ENCODE data around the gene BLOC1S6.

DNA sequence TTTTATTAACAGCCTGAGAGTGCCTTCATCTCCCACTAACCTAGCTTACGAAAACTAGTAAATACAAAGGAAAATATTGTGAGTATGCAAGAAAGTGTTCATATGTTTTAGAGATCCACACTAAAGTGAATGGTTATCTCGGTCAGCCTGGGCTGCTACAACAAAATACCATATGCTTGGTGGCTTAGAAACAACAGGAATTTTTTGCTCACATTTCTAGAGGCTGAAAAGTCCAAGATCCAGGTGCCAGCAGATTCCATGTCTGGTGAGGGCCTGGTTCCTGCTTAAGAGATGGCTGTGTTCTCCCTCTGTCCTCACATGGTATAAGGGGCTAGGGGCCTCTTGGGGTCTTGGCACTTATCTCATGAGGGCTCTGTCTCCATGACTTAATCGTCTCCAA lies 44.1 kb upstream of the BLOC1S6 start:
- TF ChIP-seq POLR2A (IDR thresholded peaks at IDR 0.05) (no peak), POLR2AphosphoS5 (IDR thresholded peaks at IDR 0.05) (no peak)
- TF ChIP-seq, protein P1, sequence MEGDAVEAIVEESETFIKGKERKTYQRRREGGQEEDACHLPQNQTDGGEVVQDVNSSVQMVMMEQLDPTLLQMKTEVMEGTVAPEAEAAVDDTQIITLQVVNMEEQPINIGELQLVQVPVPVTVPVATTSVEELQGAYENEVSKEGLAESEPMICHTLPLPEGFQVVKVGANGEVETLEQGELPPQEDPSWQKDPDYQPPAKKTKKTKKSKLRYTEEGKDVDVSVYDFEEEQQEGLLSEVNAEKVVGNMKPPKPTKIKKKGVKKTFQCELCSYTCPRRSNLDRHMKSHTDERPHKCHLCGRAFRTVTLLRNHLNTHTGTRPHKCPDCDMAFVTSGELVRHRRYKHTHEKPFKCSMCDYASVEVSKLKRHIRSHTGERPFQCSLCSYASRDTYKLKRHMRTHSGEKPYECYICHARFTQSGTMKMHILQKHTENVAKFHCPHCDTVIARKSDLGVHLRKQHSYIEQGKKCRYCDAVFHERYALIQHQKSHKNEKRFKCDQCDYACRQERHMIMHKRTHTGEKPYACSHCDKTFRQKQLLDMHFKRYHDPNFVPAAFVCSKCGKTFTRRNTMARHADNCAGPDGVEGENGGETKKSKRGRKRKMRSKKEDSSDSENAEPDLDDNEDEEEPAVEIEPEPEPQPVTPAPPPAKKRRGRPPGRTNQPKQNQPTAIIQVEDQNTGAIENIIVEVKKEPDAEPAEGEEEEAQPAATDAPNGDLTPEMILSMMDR (IDR thresholded peaks at IDR 0.05 in 8 of 11, conservative IDR thresholded peaks at IDR 0.05 in 3 of 11) = no peak
